GM18907 (cell line): Measurements from ENCODE around the gene RYR3.

ENCODE experiments used
- ATAC-seq: cut with Tn5 transposase; IDR thresholded peaks from one replicate; pipeline ENCODE4 v1.9.1; 2021; ENCODE audit warnings: mild to moderate bottlenecking, moderate library complexity; ENCODE audit not compliant: unreplicated experiment

RYR3 gene

GRCh38 chr15:33636958-33637357 lies 326.2 kb downstream of the RYR3 start:
- no peak for ATAC-seq

GRCh38 chr15:33638453-33638852 lies 327.7 kb downstream of the RYR3 start:
- peak; percentile 59 for ATAC-seq

- no peak for ATAC-seq
Observed at GRCh38 chr15:33639051-33639450, 328.3 kb downstream of the RYR3 start.

- no peak for ATAC-seq
Observed at GRCh38 chr15:33639456-33639855, 328.7 kb downstream of the RYR3 start.

GRCh38 chr15:33639978-33640377 lies 329.2 kb downstream of the RYR3 start:
- peak; percentile 42 for ATAC-seq

- ATAC-seq, result no peak
Observed at GRCh38 chr15:33641069-33641468, 330.3 kb downstream of the RYR3 start.

GRCh38 chr15:33644304-33644703 lies 333.5 kb downstream of the RYR3 start:
- ATAC-seq, result no peak

- no peak for ATAC-seq
Observed at GRCh38 chr15:33646744-33647143, 336.0 kb downstream of the RYR3 start.

GRCh38 chr15:33649217-33649933 lies 338.6 kb downstream of the RYR3 start:
- ATAC-seq, result no peak

- no peak for ATAC-seq
Observed at GRCh38 chr15:33654860-33655259, 344.1 kb downstream of the RYR3 start.

GRCh38 chr15:33655488-33655887 lies 344.7 kb downstream of the RYR3 start:
- no peak for ATAC-seq

GRCh38 chr15:33656168-33656567 lies 345.4 kb downstream of the RYR3 start:
- ATAC-seq, result no peak

GRCh38 chr15:33660151-33660550 lies 349.4 kb downstream of the RYR3 start:
- ATAC-seq, result no peak

GRCh38 chr15:33662014-33662413 lies 351.2 kb downstream of the RYR3 start:
- no peak for ATAC-seq

GRCh38 chr15:33664947-33665346 lies 354.2 kb downstream of the RYR3 start:
- no peak for ATAC-seq

- no peak for ATAC-seq
Observed at GRCh38 chr15:33670567-33670966, 359.8 kb downstream of the RYR3 start.

GRCh38 chr15:33671456-33671855 lies 360.7 kb downstream of the RYR3 start:
- peak; percentile 91 for ATAC-seq

- ATAC-seq, result no peak
Observed at GRCh38 chr15:33675246-33675645, 364.5 kb downstream of the RYR3 start.

- no peak for ATAC-seq
Observed at GRCh38 chr15:33677238-33677830, 366.6 kb downstream of the RYR3 start.

GRCh38 chr15:33678176-33678575 lies 367.4 kb downstream of the RYR3 start:
- no peak for ATAC-seq

GRCh38 chr15:33678602-33679001 lies 367.8 kb downstream of the RYR3 start:
- ATAC-seq, result no peak

- ATAC-seq, result no peak
Observed at GRCh38 chr15:33679061-33679460, 368.3 kb downstream of the RYR3 start.

GRCh38 chr15:33680336-33680735 lies 369.6 kb downstream of the RYR3 start:
- ATAC-seq, result no peak
